Breast epithelium (tissue), 4 donors: Measurements from ENCODE around the gene MT1E. TPM values are rescaled to one million over a fixed set of nuclear protein-coding genes. Genes with fewer than 3 reads are reported as not detected.
A peak's percentile ranks its signal among the peaks of the same experiment; 100 is the strongest.

Source experiments
- DNase-seq, 2 donors: peaks; one replicate each; pipeline ENCODE4 v3.0.0-alpha.2; 2019; ENCODE audit warnings: low spot score in 2 of 2
- H3K27ac ChIP-seq, 2 donors: fragments of 200-600 bp; sonication (generic) in 1 of 2; one replicate each; pipeline ENCODE4 v1.5.1; 2016 to 2019; ENCODE audit warnings: mild to moderate bottlenecking in 1 of 2
- H3K27me3 ChIP-seq, 2 donors: fragments of 200-600 bp; sonication (generic) in 1 of 2; one replicate each; pipeline versions ENCODE4 v1.5.1 to v1.6.0; 2017 to 2019; ENCODE audit warnings: control low read depth in 1 of 2, mild to moderate bottlenecking in 1 of 2
- H3K36me3 ChIP-seq: fragments of 200-600 bp; one replicate; pipeline ENCODE4 v1.5.1; 2019
- H3K4me1 ChIP-seq, 2 donors: fragments of 200-600 bp; sonication (generic); one replicate each; pipeline ENCODE4 v1.5.1; 2016 to 2019; ENCODE audit warnings: control low read depth in 1 of 2
- H3K4me3 ChIP-seq, 3 donors: fragments of 200-600 bp; sonication (generic); 1 replicate in 2 of 3; 2 replicates in 1 of 3; pipeline ENCODE4 v1.5.1; 2016 to 2019; ENCODE audit warnings: mild to moderate bottlenecking in 3 of 3, moderate library complexity in 2 of 3
- H3K9me3 ChIP-seq, 2 donors: fragments of 200-600 bp; sonication (generic) in 1 of 2; one replicate each; pipeline ENCODE4 v1.5.1; 2016 to 2019; ENCODE audit warnings: control low read depth in 1 of 2
- POLR2A ChIP-seq: fragments of 450-650 bp; IDR thresholded peaks from one replicate; pipeline ENCODE4 v1.6.1; 2016; ENCODE audit warnings: antibody characterized with exemption, mild to moderate bottlenecking, moderate library complexity
- POLR2AphosphoS5 ChIP-seq, 3 donors: sonication (generic); formaldehyde crosslinking; IDR thresholded peaks; one replicate each; pipeline ENCODE4 v1.6.1; 2017; ENCODE audit warnings: antibody characterized with exemption in 3 of 3
- intact Hi-C: fragments of 100-400 bp; cut with DNase I; formaldehyde crosslinking; loops from one replicate; pipeline ENCODE4 v1.15.1; 2023; ENCODE audit warnings: low total_unique reads
- total RNA-seq, 3 donors: library from RNA; depleted of rRNA; stranded (reverse); fragments of >200 nt; gene quantifications; one replicate each; pipeline ENCODE4 v1.1.0, GENCODE V29; 2016
- TF ChIP-seq, protein P1 (sequence below), 3 donors: fragments of 450-650 bp; IDR thresholded peaks; one replicate each; pipeline ENCODE4 v1.5.1; 2016 to 2017; ENCODE audit warnings: antibody characterized with exemption in 3 of 3, mild to moderate bottlenecking in 3 of 3, moderate library complexity in 3 of 3

The MT1E gene
- total RNA-seq, 3 donors from 2014 or later, result 284 to 698 (median 513) TPM

- Histone ChIP-seq H3K27ac (no peak overlapping the region), H3K36me3 (no peaks in the 10 kb centered on the region), H3K4me1 (peaks cover 3 to 9% of the 10 kb centered on the region in 2 donors), H3K4me3 (no peak overlapping the region), H3K27me3 (peaks cover 0 to 18% of the 10 kb centered on the region in 2 donors), H3K9me3 (no peaks in the 10 kb centered on the region)
- TF ChIP-seq POLR2AphosphoS5 (IDR thresholded peaks at IDR 0.05), result no peak
- DNase-seq, result no peak
- intact Hi-C loops, result loop anchor here (10.0 kb wide), 1 partner anchor 113 kb away; no protein-coding TSS in a partner anchor
These were observed 34.1 kb upstream of the MT1E start for GRCh38 chr16:56591377-56592060.

- H3K36me3 ChIP-seq, result no peaks in the 10 kb centered on the region
- no peak overlapping the region for H3K4me3 ChIP-seq
- H3K4me1 ChIP-seq, result peaks cover 3 to 9% of the 10 kb centered on the region in 2 donors
- H3K9me3 ChIP-seq, result no peaks in the 10 kb centered on the region
- H3K27me3 ChIP-seq, result peaks cover 0 to 18% of the 10 kb centered on the region in 2 donors
- intact Hi-C loops, result loop anchor here (10.0 kb wide), 1 partner anchor 111 kb away; no protein-coding TSS in a partner anchor
- TF ChIP-seq POLR2A, result no peak
- H3K27ac ChIP-seq, result no peak overlapping the region
- DNase-seq, result no peak
These were observed 31.8 kb upstream of the MT1E start for GRCh38 chr16:56593573-56594291.

DNA sequence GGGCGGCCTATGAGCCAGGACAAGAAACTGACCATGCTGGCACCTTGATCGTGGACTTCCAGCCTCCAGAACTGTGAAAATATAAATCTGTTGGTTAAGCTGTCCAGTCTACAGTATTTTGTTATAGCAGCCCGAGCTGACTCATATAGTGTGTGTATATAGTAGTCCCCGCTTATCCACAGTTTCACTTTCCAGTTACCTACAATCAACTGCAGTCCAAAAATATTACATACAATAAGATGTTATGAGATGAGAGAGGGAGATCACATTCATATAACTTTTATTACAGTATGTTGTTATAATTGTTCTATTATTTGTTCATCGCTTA is 31.3 kb upstream of the MT1E start:
- H3K4me3 ChIP-seq, result no peak overlapping the region
- intact Hi-C loops, result loop anchor here (10.0 kb wide), 1 partner anchor 111 kb away; no protein-coding TSS in a partner anchor
- peaks cover 0 to 14% of the 10 kb centered on the region in 2 donors for H3K27me3 ChIP-seq
- TF ChIP-seq POLR2A (no peak), POLR2AphosphoS5 (IDR thresholded peaks at IDR 0.05) (no peak)
- TF ChIP-seq, protein P1, sequence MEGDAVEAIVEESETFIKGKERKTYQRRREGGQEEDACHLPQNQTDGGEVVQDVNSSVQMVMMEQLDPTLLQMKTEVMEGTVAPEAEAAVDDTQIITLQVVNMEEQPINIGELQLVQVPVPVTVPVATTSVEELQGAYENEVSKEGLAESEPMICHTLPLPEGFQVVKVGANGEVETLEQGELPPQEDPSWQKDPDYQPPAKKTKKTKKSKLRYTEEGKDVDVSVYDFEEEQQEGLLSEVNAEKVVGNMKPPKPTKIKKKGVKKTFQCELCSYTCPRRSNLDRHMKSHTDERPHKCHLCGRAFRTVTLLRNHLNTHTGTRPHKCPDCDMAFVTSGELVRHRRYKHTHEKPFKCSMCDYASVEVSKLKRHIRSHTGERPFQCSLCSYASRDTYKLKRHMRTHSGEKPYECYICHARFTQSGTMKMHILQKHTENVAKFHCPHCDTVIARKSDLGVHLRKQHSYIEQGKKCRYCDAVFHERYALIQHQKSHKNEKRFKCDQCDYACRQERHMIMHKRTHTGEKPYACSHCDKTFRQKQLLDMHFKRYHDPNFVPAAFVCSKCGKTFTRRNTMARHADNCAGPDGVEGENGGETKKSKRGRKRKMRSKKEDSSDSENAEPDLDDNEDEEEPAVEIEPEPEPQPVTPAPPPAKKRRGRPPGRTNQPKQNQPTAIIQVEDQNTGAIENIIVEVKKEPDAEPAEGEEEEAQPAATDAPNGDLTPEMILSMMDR (IDR thresholded peaks at IDR 0.05), result no peak
- peaks cover under 1 to 5% of the 10 kb centered on the region in 2 donors for H3K4me1 ChIP-seq
- H3K9me3 ChIP-seq, result no peaks in the 10 kb centered on the region
- no peak for DNase-seq
- no peak overlapping the region for H3K27ac ChIP-seq
- no peaks in the 10 kb centered on the region for H3K36me3 ChIP-seq

DNA sequence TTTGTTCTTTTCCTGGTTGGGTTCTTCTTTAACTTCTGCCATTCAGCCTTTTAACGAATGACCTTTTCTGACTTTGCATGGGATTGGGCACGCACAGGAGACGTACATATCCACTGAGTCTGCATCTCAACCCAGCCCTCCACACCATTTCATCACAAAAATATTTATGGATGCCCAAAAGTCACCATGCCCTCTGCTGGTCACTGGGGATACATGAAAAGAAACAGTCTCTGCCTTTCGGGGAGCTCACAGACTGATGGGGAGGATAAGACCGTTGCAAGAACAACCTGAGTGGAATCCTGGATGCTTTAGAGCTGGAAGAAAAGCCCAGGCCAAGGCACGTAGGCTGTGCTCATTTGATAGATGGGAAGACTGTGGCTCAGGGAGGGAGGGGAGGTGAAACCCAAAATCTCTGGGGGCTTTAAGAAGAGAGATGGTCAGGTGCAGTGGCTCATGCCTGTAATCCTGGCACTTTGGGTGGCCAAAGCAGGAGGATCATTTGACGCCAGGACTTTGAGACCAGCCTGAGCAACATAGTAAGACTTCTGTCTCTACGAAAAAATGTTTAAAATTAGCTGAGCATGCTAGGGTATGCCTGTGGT is 25.1 kb upstream of the MT1E start:
- no peak for DNase-seq

GRCh38 chr16:56601325-56601724 is 24.3 kb upstream of the MT1E start:
- Histone ChIP-seq H3K4me3 (no peak overlapping the region), H3K4me1 (peaks cover 7 to 8% of the 10 kb centered on the region in 2 donors), H3K27ac (no peak overlapping the region), H3K27me3 (no peaks in the 10 kb centered on the region), H3K36me3 (no peaks in the 10 kb centered on the region), H3K9me3 (no peaks in the 10 kb centered on the region)
- intact Hi-C loops, result no loop called here
- DNase-seq, result no peak
- no peak for TF ChIP-seq POLR2AphosphoS5 (IDR thresholded peaks at IDR 0.05)
- TF ChIP-seq POLR2A, result no peak
- TF ChIP-seq, protein P1 (IDR thresholded peaks at IDR 0.05), result no peak

More for the DNA sequence above, 25.1 kb upstream of the MT1E start:
- no peaks in the 10 kb centered on the region for H3K36me3 ChIP-seq
- peaks cover 0 to 2% of the 10 kb centered on the region in 2 donors for H3K4me1 ChIP-seq
- TF ChIP-seq, protein P1 (IDR thresholded peaks at IDR 0.05), result peak; percentile 45 to 76 (median 59)
- TF ChIP-seq POLR2AphosphoS5 (IDR thresholded peaks at IDR 0.05), result no peak
- H3K4me3 ChIP-seq, result no peak overlapping the region
- no peaks in the 10 kb centered on the region for H3K27me3 ChIP-seq
- no peaks in the 10 kb centered on the region for H3K9me3 ChIP-seq
- intact Hi-C loops, result no loop called here
- H3K27ac ChIP-seq, result no peak overlapping the region

- peaks cover 7 to 13% of the 10 kb centered on the region in 2 donors for H3K4me1 ChIP-seq
- H3K27me3 ChIP-seq, result no peaks in the 10 kb centered on the region
- H3K9me3 ChIP-seq, result no peaks in the 10 kb centered on the region
- H3K27ac ChIP-seq, result peak overlapping the region in 1 of 2 donors; percentile 96
- intact Hi-C loops, result no loop called here
- no peak overlapping the region for H3K4me3 ChIP-seq
- no peaks in the 10 kb centered on the region for H3K36me3 ChIP-seq
- TF ChIP-seq, protein P1 (IDR thresholded peaks at IDR 0.05), result peak in 2 of 3 donors; percentile 54 to 59
- no peak for TF ChIP-seq POLR2A
- TF ChIP-seq POLR2AphosphoS5 (IDR thresholded peaks at IDR 0.05), result no peak
- DNase-seq, result peak in 1 of 2 donors; percentile 56
These were observed 22.0 kb upstream of the MT1E start for GRCh38 chr16:56603589-56603988.
